COLO668 (cell line): ENCODE data around the gene NEK6.

Source experiments
- DNase-seq: peaks from one replicate; lab custom pipeline; 2025; ENCODE audit not compliant: unreplicated experiment; lab: John Stamatoyannopoulos, UW

NEK6 gene

GRCh38 chr9:124335320-124335707, 77.6 kb downstream of the NEK6 start:
- DNase-seq = no peak

- DNase-seq = no peak
These were observed 79.8 kb downstream of the NEK6 start for GRCh38 chr9:124337562-124337961.

- no peak for DNase-seq
These were observed 81.9 kb downstream of the NEK6 start for GRCh38 chr9:124339603-124340146.

GRCh38 chr9:124340219-124341069, 82.7 kb downstream of the NEK6 start:
- no peak for DNase-seq

- DNase-seq = no peak
These were observed 83.9 kb downstream of the NEK6 start for GRCh38 chr9:124341455-124342170.

- DNase-seq = no peak
These were observed 84.6 kb downstream of the NEK6 start for GRCh38 chr9:124342402-124342775.

GRCh38 chr9:124342776-124343485, 85.2 kb downstream of the NEK6 start:
- peak; percentile 29 for DNase-seq

- DNase-seq = no peak
These were observed 86.0 kb downstream of the NEK6 start for GRCh38 chr9:124343533-124344290.

- no peak for DNase-seq
These were observed 86.7 kb downstream of the NEK6 start for GRCh38 chr9:124344291-124345050.

GRCh38 chr9:124345063-124345462, 87.3 kb downstream of the NEK6 start:
- DNase-seq = no peak

- DNase-seq = no peak
These were observed 88.1 kb downstream of the NEK6 start for GRCh38 chr9:124345751-124346281.

GRCh38 chr9:124346347-124347163, 88.8 kb downstream of the NEK6 start:
- DNase-seq = no peak

GRCh38 chr9:124347206-124347967, 89.6 kb downstream of the NEK6 start:
- no peak for DNase-seq

- no peak for DNase-seq
These were observed 90.2 kb downstream of the NEK6 start for GRCh38 chr9:124347968-124348358.

GRCh38 chr9:124348363-124348762, 90.6 kb downstream of the NEK6 start:
- DNase-seq = no peak

GRCh38 chr9:124348831-124349230, 91.1 kb downstream of the NEK6 start:
- no peak for DNase-seq

GRCh38 chr9:124349267-124349666, 91.5 kb downstream of the NEK6 start:
- no peak for DNase-seq
